ENCODE measurements around the gene SLCO4A1.

The SLCO4A1 gene

GRCh38 chr20:62606016-62606415 lies 36.3 kb upstream of the SLCO4A1 start:
- no peak for TF ChIP-seq CTCF (IDR thresholded peaks at IDR 0.05; ENCODE audit: borderline replicate concordance, control extremely low read depth, extremely low read depth, insufficient read depth, missing control alignments)
- no peak for DNase-seq (ENCODE audit: low spot score)
- in situ Hi-C loops (cut with MboI; ENCODE audit: low sequenced_read_pairs, unreplicated experiment): no loop called here

GRCh38 chr20:62606551-62607201 lies 35.6 kb upstream of the SLCO4A1 start:
- TF ChIP-seq CTCF (IDR thresholded peaks at IDR 0.05; ENCODE audit: borderline replicate concordance, control extremely low read depth, extremely low read depth, insufficient read depth, missing control alignments): no peak
- DNase-seq (ENCODE audit: low spot score): no peak
- in situ Hi-C loops (cut with MboI; ENCODE audit: low sequenced_read_pairs, unreplicated experiment): no loop called here

- in situ Hi-C loops (cut with MboI; ENCODE audit: low sequenced_read_pairs, unreplicated experiment): no loop called here
- no peak for TF ChIP-seq CTCF (IDR thresholded peaks at IDR 0.05; ENCODE audit: borderline replicate concordance, control extremely low read depth, extremely low read depth, insufficient read depth, missing control alignments)
Measured at GRCh38 chr20:62607366-62608217, 34.7 kb upstream of the SLCO4A1 start.

GRCh38 chr20:62608218-62608565 lies 34.1 kb upstream of the SLCO4A1 start:
- in situ Hi-C loops (cut with MboI; ENCODE audit: low sequenced_read_pairs, unreplicated experiment): no loop called here

More at GRCh38 chr20:62607366-62608217, 34.7 kb upstream of the SLCO4A1 start:
- DNase-seq (ENCODE audit: low spot score): no peak

DNA sequence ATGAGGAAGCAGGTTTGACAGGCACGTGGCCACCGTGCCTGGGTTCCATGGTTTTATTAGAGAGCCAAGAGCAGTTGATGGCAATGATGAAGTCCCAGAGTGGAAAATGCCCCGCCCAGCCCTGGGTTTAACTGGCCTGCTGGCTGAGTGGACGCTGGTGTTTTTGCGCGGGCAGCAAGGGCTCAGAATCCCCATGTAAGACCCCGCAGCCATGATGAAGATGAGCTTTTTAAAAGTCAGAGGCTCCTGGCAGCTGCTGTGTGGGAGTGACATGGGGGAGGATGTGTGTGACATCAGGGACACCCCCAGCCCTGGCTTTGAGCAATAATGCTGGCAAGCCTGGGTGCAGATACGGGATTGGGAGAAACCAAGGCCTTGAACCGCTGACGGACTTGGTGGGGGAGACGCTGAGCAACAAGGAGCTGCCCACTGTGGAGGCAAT lies 33.0 kb upstream of the SLCO4A1 start:
- in situ Hi-C loops (cut with MboI; ENCODE audit: low sequenced_read_pairs, unreplicated experiment): no loop called here
- no peak for TF ChIP-seq CTCF (IDR thresholded peaks at IDR 0.05; ENCODE audit: borderline replicate concordance, control extremely low read depth, extremely low read depth, insufficient read depth, missing control alignments)
- DNase-seq (ENCODE audit: low spot score): no peak

More at GRCh38 chr20:62608218-62608565, 34.1 kb upstream of the SLCO4A1 start:
- TF ChIP-seq CTCF (IDR thresholded peaks at IDR 0.05; ENCODE audit: borderline replicate concordance, control extremely low read depth, extremely low read depth, insufficient read depth, missing control alignments): no peak
- DNase-seq (ENCODE audit: low spot score): no peak

- in situ Hi-C loops (cut with MboI; ENCODE audit: low sequenced_read_pairs, unreplicated experiment): loop anchor here (10.0 kb wide), 1 partner anchor 105 kb away; no protein-coding TSS in a partner anchor
- TF ChIP-seq CTCF (IDR thresholded peaks at IDR 0.05; ENCODE audit: borderline replicate concordance, control extremely low read depth, extremely low read depth, insufficient read depth, missing control alignments): no peak
- DNase-seq (ENCODE audit: low spot score): no peak
Measured at GRCh38 chr20:62609811-62610757, 32.2 kb upstream of the SLCO4A1 start.

All from GM13976 (cell line).